Measurements from ENCODE around the gene CSNK2A2.

DNA sequence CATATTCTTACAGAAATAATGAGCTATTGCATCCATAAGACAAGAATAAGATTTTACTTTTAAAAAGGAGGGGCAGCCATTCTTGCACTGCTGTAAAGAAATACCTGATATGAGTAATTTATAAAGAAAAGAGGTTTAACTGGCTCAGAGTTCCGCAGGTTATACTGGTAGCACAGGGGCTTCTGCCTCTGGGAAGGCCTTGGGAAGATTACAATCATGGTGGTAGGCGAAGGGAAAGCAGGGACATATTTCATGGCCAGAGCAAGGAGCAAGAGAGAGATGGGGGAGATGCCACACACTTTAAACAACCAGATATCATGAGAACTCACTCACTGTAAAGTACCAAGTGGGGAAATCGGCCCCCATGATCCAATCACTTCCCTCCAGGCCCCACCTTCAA, 20.9 kb upstream of the CSNK2A2 start:
- no peak for TF ChIP-seq GATA3 (IDR thresholded peaks at IDR 0.05; ENCODE audit: low read depth, low read length)
- no peak for TF ChIP-seq GATA2 (IDR thresholded peaks at IDR 0.05; ENCODE audit: low read depth, low read length)
